Activated CD4-positive, alpha-beta T cell treated with anti-CD3 and anti-CD28 coated beads, Interleukin-2, Interleukin-4, amounts not matched to agents 100 ng/mL and 50 ng/mL, durations not matched to agents 16 hours and 8 hours (primary cell): ENCODE measurements around the gene SETD3.

ENCODE experiments used
- DNase-seq: peaks from one replicate; pipeline ENCODE4 v3.0.0-alpha.2; 2020; ENCODE audit warnings: low spot score

Gene SETD3

GRCh38 chr14:99516871-99517642 lies 36.4 kb upstream of the SETD3 start:
- DNase-seq, result no peak

- DNase-seq, result no peak
Observed at GRCh38 chr14:99516156-99516870, 35.7 kb upstream of the SETD3 start.

GRCh38 chr14:99515301-99516155 lies 34.9 kb upstream of the SETD3 start:
- DNase-seq, result no peak

- DNase-seq, result no peak
Observed at GRCh38 chr14:99514552-99515300, 34.1 kb upstream of the SETD3 start.

- DNase-seq, result no peak
Observed at GRCh38 chr14:99513946-99514551, 33.4 kb upstream of the SETD3 start.

- no peak for DNase-seq
Observed at GRCh38 chr14:99513183-99513694, 32.6 kb upstream of the SETD3 start.

- DNase-seq, result no peak
Observed at GRCh38 chr14:99512571-99513182, 32.0 kb upstream of the SETD3 start.

GRCh38 chr14:99512110-99512449 lies 31.4 kb upstream of the SETD3 start:
- DNase-seq, result no peak

GRCh38 chr14:99511421-99512109 lies 30.9 kb upstream of the SETD3 start:
- no peak for DNase-seq

- no peak for DNase-seq
Observed at GRCh38 chr14:99510556-99511139, 30.0 kb upstream of the SETD3 start.

GRCh38 chr14:99509871-99510555 lies 29.4 kb upstream of the SETD3 start:
- no peak for DNase-seq

- DNase-seq, result no peak
Observed at GRCh38 chr14:99508896-99509629, 28.4 kb upstream of the SETD3 start.

GRCh38 chr14:99507860-99508640 lies 27.4 kb upstream of the SETD3 start:
- no peak for DNase-seq

GRCh38 chr14:99506276-99506675 lies 25.6 kb upstream of the SETD3 start:
- DNase-seq, result no peak

- DNase-seq, result no peak
Observed at GRCh38 chr14:99505089-99505488, 24.4 kb upstream of the SETD3 start.

- no peak for DNase-seq
Observed at GRCh38 chr14:99503848-99504453, 23.3 kb upstream of the SETD3 start.

- no peak for DNase-seq
Observed at GRCh38 chr14:99502989-99503421, 22.3 kb upstream of the SETD3 start.
